Large intestine (tissue), 3 donors: ENCODE results near the gene GMCL2. TPM values are rescaled to one million over a fixed set of nuclear protein-coding genes. Genes with fewer than 3 reads are reported as not detected.
"Not testable (repeated sequence)": the region's sequence is repeated elsewhere in the genome, so short reads cannot be mapped to it uniquely, and the experiment has no call there.

Source experiments
- DNase-seq, 2 donors: peaks; one replicate each; pipeline versions ENCODE4 v3.0.0 to v3.0.0-alpha.2; 2013
- H3K27ac ChIP-seq: one replicate; pipeline ENCODE4 v1.5.1; 2013; ENCODE audit warnings: low read length
- H3K27me3 ChIP-seq: 2 replicates; pipeline ENCODE4 v1.6.1; 2013; ENCODE audit warnings: low read length; ENCODE audit not compliant: control insufficient read depth, insufficient read depth
- H3K36me3 ChIP-seq: 2 replicates; pipeline ENCODE4 v1.6.1; 2013; ENCODE audit warnings: low read length; ENCODE audit not compliant: control insufficient read depth, insufficient read depth
- H3K4me1 ChIP-seq: one replicate; pipeline ENCODE4 v1.6.1; 2013; ENCODE audit warnings: low read length; ENCODE audit not compliant: control insufficient read depth, insufficient read depth
- H3K4me3 ChIP-seq: one replicate; pipeline ENCODE4 v1.5.1; 2013; ENCODE audit warnings: low read length
- H3K9me3 ChIP-seq: one replicate; pipeline ENCODE4 v1.6.1; 2013; ENCODE audit warnings: mild to moderate bottlenecking, low read depth, low read length, moderate library complexity; ENCODE audit not compliant: control insufficient read depth
- WGBS: methylation state at CpG from one replicate; pipeline ENCODE4 v1.1.5; 2013; ENCODE audit warnings: low lambda C conversion rate; ENCODE audit not compliant: insufficient coverage; 5-methylcytosine and 5-hydroxymethylcytosine counted together
- polyA plus RNA-seq: library from polyadenylated mRNA; unstranded; fragments of 120-200 nt; gene quantifications from one replicate; pipeline ENCODE4 v1.2.1, GENCODE V29; 2013

The GMCL2 gene
- polyA plus RNA-seq, 1 donor: 0.01 TPM

DNA sequence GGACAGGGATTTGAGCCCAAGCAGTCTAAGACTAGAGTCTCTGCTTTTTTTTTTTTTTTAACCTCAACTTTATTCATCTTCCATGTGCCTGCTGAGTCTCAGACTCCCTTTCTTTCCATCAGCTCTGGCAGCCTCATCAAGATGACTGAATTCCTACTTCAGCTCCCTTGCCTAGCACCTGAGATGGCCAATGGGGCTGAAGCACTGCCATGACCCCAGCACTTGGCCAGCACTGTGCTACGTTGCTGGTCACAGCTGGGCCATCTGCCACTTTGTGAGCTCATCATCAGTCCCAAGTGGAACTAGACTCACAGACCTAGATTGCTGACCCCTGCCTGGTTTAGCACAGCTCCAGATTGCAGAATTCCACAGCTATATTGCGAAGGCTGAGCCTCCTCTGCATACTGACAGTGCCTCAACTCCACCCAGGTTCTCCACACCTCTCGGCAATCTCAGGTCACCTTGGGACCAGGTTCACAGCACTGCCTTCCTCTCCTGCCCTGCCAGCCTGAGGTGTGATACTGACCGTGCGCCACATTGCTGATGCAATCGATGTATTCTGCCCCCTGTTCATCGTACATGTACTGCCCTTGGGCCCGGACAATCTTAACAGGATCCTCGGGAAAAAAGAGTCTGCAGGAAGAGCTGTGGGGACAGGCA, 43.8 kb upstream of the GMCL2 start:
- Histone ChIP-seq H3K9me3 (no peaks in the 10 kb centered on the region), H3K36me3 (peaks cover 42% of the 10 kb centered on the region), H3K4me1 (peaks cover 49% of the 10 kb centered on the region), H3K27ac (peak overlapping the region; percentile 90), H3K4me3 (peak overlapping the region; percentile 74), H3K27me3 (no peaks in the 10 kb centered on the region)
- WGBS: no CpG with 5 or more reads among the region's 9 CpGs
- DNase-seq: peak; percentile 88 to 91

DNA sequence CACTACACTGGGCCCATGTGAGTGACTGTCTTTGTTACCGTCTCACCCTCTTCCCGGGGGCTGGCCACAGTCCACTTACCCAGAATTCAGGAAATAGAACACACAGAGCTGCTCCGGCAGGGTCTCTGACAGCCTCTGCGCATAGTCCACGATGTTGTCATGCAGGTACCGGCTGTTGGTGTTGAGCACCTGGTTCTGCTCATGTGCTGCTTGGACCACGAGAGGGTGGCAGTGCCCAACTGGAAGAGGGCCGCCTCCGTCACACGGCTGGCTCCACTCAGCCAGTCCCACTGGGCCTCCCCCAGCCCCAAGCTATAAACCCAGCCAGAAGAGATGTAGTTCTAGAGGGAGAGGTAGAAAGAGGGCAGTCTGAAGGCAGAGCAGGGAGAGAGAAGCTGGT, 42.7 kb upstream of the GMCL2 start:
- no peak for DNase-seq
- Histone ChIP-seq H3K27me3 (no peaks in the 10 kb centered on the region), H3K4me3 (no peak overlapping the region), H3K36me3 (peaks cover 47% of the 10 kb centered on the region), H3K4me1 (peaks cover 57% of the 10 kb centered on the region), H3K27ac (peak overlapping the region; percentile 90), H3K9me3 (no peaks in the 10 kb centered on the region)
- no CpG with 5 or more reads among the region's 10 CpGs for WGBS

DNA sequence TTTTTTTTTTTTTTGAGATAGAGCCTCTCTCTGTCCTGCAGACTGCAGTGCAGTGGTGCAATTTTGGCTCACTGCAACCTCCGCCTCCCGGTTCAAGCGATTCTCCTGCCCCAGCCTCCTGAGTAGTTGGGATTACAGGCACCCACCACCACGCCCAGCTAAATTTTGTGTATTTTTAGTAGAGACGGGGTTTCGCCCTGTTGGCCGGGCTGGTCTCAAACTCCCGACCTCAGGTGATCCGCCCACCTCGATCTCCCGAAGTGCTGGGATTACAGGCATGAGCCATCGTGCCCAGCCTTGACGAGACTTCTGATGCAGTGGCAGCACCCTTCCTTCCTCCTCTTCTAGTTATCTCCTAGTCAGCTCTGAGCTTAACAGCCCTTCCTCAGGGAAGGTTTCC, 41.9 kb upstream of the GMCL2 start:
- WGBS: no CpG with 5 or more reads among the region's 13 CpGs
- not testable (repeated sequence) for H3K27ac ChIP-seq, H3K4me3 ChIP-seq, H3K9me3 ChIP-seq, H3K27me3 ChIP-seq, DNase-seq
- H3K4me1 ChIP-seq: peaks cover 56% of the 10 kb centered on the region
- peaks cover 55% of the 10 kb centered on the region for H3K36me3 ChIP-seq

DNA sequence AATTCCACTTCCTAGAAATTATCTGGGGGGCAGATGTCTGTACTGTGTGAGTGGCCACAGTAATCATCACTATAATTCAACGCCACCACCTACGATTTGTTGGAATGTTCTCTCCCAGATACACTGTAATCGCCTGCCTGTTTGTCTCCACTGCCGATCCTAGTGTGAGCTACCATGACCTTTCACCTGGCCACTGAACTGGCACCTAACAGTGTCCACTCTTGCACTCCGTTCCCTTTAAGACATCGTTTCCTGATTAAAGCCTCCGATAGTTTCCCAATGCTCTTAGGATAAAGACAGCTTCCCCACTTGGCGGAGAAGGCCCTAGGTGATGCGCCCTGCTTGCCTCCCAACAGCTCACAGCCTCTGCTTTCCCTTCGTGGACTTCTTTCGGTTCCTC, 41.4 kb upstream of the GMCL2 start:
- Histone ChIP-seq H3K4me3 (no peak overlapping the region), H3K36me3 (peaks cover 60% of the 10 kb centered on the region), H3K27ac (peak overlapping the region; percentile 91), H3K27me3 (no peaks in the 10 kb centered on the region), H3K4me1 (peaks cover 61% of the 10 kb centered on the region), H3K9me3 (no peaks in the 10 kb centered on the region)
- no peak for DNase-seq
- no CpG with 5 or more reads among the region's 11 CpGs for WGBS

GRCh38 chr5:178227929-178228328, 40.8 kb upstream of the GMCL2 start:
- Histone ChIP-seq H3K36me3 (peaks cover 63% of the 10 kb centered on the region), H3K27ac (peak overlapping the region; percentile 91)

GRCh38 chr5:178227138-178227659, 40.0 kb upstream of the GMCL2 start:
- Histone ChIP-seq H3K4me1 (peaks cover 67% of the 10 kb centered on the region), H3K4me3 (no peak overlapping the region), H3K36me3 (peaks cover 66% of the 10 kb centered on the region), H3K27me3 (no peaks in the 10 kb centered on the region), H3K9me3 (no peaks in the 10 kb centered on the region), H3K27ac (peak overlapping the region; percentile 91)
- WGBS: no CpG with 5 or more reads among the region's 4 CpGs
- peak in 1 of 2 donors; percentile 33 for DNase-seq

More at GRCh38 chr5:178227929-178228328, 40.8 kb upstream of the GMCL2 start:
- Histone ChIP-seq H3K27me3 (no peaks in the 10 kb centered on the region), H3K9me3 (no peaks in the 10 kb centered on the region), H3K4me3 (no peak overlapping the region), H3K4me1 (peaks cover 63% of the 10 kb centered on the region)
- 100% methylated on average over 1 of the region's 3 CpGs for WGBS
- peak in 1 of 2 donors; percentile 30 for DNase-seq

GRCh38 chr5:178225174-178225573, 38.0 kb upstream of the GMCL2 start:
- H3K27ac ChIP-seq: peak overlapping the region; percentile 91
- peak in 1 of 2 donors; percentile 9 for DNase-seq
- WGBS: no CpG with 5 or more reads among the region's 6 CpGs
- H3K4me1 ChIP-seq: peaks cover 60% of the 10 kb centered on the region
- H3K36me3 ChIP-seq: peaks cover 69% of the 10 kb centered on the region
- no peak overlapping the region for H3K4me3 ChIP-seq
- H3K27me3 ChIP-seq: no peaks in the 10 kb centered on the region
- H3K9me3 ChIP-seq: no peaks in the 10 kb centered on the region

GRCh38 chr5:178224403-178224802, 37.2 kb upstream of the GMCL2 start:
- Histone ChIP-seq H3K36me3 (peaks cover 65% of the 10 kb centered on the region), H3K27me3 (no peaks in the 10 kb centered on the region), H3K27ac (peak overlapping the region; percentile 90), H3K4me1 (peaks cover 56% of the 10 kb centered on the region), H3K4me3 (no peak overlapping the region), H3K9me3 (no peaks in the 10 kb centered on the region)
- WGBS: no CpG with 5 or more reads among the region's 17 CpGs
- DNase-seq: no peak

- Histone ChIP-seq H3K36me3 (peaks cover 61% of the 10 kb centered on the region), H3K4me1 (peaks cover 56% of the 10 kb centered on the region), H3K27ac (peak overlapping the region; percentile 90), H3K9me3 (no peaks in the 10 kb centered on the region), H3K4me3 (no peak overlapping the region), H3K27me3 (no peaks in the 10 kb centered on the region)
- peak; percentile 40 to 52 for DNase-seq
- WGBS: no CpG with 5 or more reads among the region's 13 CpGs
These were observed 36.7 kb upstream of the GMCL2 start for GRCh38 chr5:178223828-178224335.

- Histone ChIP-seq H3K4me3 (no peak overlapping the region), H3K9me3 (no peaks in the 10 kb centered on the region), H3K27me3 (no peaks in the 10 kb centered on the region), H3K27ac (peak overlapping the region; percentile 90), H3K36me3 (peaks cover 61% of the 10 kb centered on the region), H3K4me1 (peaks cover 56% of the 10 kb centered on the region)
- no peak for DNase-seq
- WGBS: no CpG with 5 or more reads among the region's 5 CpGs
These were observed 36.1 kb upstream of the GMCL2 start for GRCh38 chr5:178223196-178223773.
